Large intestine (tissue), 3 donors: ENCODE results near the gene KCNQ1. TPM values are rescaled to one million over a fixed set of nuclear protein-coding genes. Genes with fewer than 3 reads are reported as not detected.
A peak's percentile ranks its signal among the peaks of the same experiment; 100 is the strongest.

Experiments used
- DNase-seq, 2 donors: peaks; one replicate each; pipeline versions ENCODE4 v3.0.0 to v3.0.0-alpha.2; 2013
- H3K27ac ChIP-seq: one replicate; pipeline ENCODE4 v1.5.1; 2013; ENCODE audit warnings: low read length
- H3K27me3 ChIP-seq: 2 replicates; pipeline ENCODE4 v1.6.1; 2013; ENCODE audit warnings: low read length; ENCODE audit not compliant: control insufficient read depth, insufficient read depth
- H3K36me3 ChIP-seq: 2 replicates; pipeline ENCODE4 v1.6.1; 2013; ENCODE audit warnings: low read length; ENCODE audit not compliant: control insufficient read depth, insufficient read depth
- H3K4me1 ChIP-seq: one replicate; pipeline ENCODE4 v1.6.1; 2013; ENCODE audit warnings: low read length; ENCODE audit not compliant: control insufficient read depth, insufficient read depth
- H3K4me3 ChIP-seq: one replicate; pipeline ENCODE4 v1.5.1; 2013; ENCODE audit warnings: low read length
- H3K9me3 ChIP-seq: one replicate; pipeline ENCODE4 v1.6.1; 2013; ENCODE audit warnings: mild to moderate bottlenecking, low read depth, low read length, moderate library complexity; ENCODE audit not compliant: control insufficient read depth
- WGBS: methylation state at CpG from one replicate; pipeline ENCODE4 v1.1.5; 2013; ENCODE audit warnings: low lambda C conversion rate; ENCODE audit not compliant: insufficient coverage; 5-methylcytosine and 5-hydroxymethylcytosine counted together
- polyA plus RNA-seq: library from polyadenylated mRNA; unstranded; fragments of 120-200 nt; gene quantifications from one replicate; pipeline ENCODE4 v1.2.1, GENCODE V29; 2013

The KCNQ1 gene
- polyA plus RNA-seq, 1 donor, result 19.5 TPM

GRCh38 chr11:2699531-2700414 is 255.0 kb downstream of the KCNQ1 start, which contains the start of gene KCNQ1OT1:
Gene KCNQ1OT1, minus strand, starts transcription at chr11:2699994.
- peaks cover 3% of the 10 kb centered on the region for H3K36me3 ChIP-seq
- H3K27me3 ChIP-seq, result no peaks in the 10 kb centered on the region
- H3K9me3 ChIP-seq, result peaks cover 14% of the 10 kb centered on the region
- peak within 1 kb of the TSS; percentile 89 for H3K27ac ChIP-seq
- WGBS, result no CpG with 5 or more reads among the region's 98 CpGs
- H3K4me3 ChIP-seq, result peak within 1 kb of the TSS; percentile 87
- H3K4me1 ChIP-seq, result peaks cover 36% of the 10 kb centered on the region
- peak; percentile 94 to 97 for DNase-seq

GRCh38 chr11:2700415-2701211 is 255.8 kb downstream of the KCNQ1 start:
- Histone ChIP-seq H3K4me1 (peaks cover 32% of the 10 kb centered on the region), H3K36me3 (peaks cover 3% of the 10 kb centered on the region), H3K9me3 (peaks cover 14% of the 10 kb centered on the region), H3K27ac (peak overlapping the region; percentile 89), H3K27me3 (no peaks in the 10 kb centered on the region), H3K4me3 (peak overlapping the region; percentile 63)
- peak; percentile 56 to 69 for DNase-seq
- no CpG with 5 or more reads among the region's 52 CpGs for WGBS

- peaks cover 31% of the 10 kb centered on the region for H3K4me1 ChIP-seq
- no CpG with 5 or more reads among the region's 7 CpGs for WGBS
These were observed 256.4 kb downstream of the KCNQ1 start for GRCh38 chr11:2701230-2701629.

GRCh38 chr11:2701898-2702434 is 257.2 kb downstream of the KCNQ1 start:
- Histone ChIP-seq H3K27ac (peak overlapping the region; percentile 89), H3K36me3 (no peaks in the 10 kb centered on the region), H3K4me1 (peaks cover 31% of the 10 kb centered on the region), H3K9me3 (peaks cover 20% of the 10 kb centered on the region), H3K4me3 (no peak overlapping the region), H3K27me3 (no peaks in the 10 kb centered on the region)
- DNase-seq, result no peak
- WGBS, result 100% methylated on average over 2 of the region's 5 CpGs

More at GRCh38 chr11:2701230-2701629, 256.4 kb downstream of the KCNQ1 start:
- peaks cover 18% of the 10 kb centered on the region for H3K9me3 ChIP-seq
- DNase-seq, result peak; percentile 50 to 84
- peaks cover 2% of the 10 kb centered on the region for H3K36me3 ChIP-seq
- no peak overlapping the region for H3K4me3 ChIP-seq
- no peaks in the 10 kb centered on the region for H3K27me3 ChIP-seq
- peak overlapping the region; percentile 89 for H3K27ac ChIP-seq

GRCh38 chr11:2702771-2703362 is 258.1 kb downstream of the KCNQ1 start:
- DNase-seq, result no peak
- H3K27me3 ChIP-seq, result no peaks in the 10 kb centered on the region
- peaks cover 31% of the 10 kb centered on the region for H3K4me1 ChIP-seq
- WGBS, result no CpG with 5 or more reads among the region's 17 CpGs
- no peaks in the 10 kb centered on the region for H3K36me3 ChIP-seq
- H3K9me3 ChIP-seq, result peaks cover 20% of the 10 kb centered on the region
- H3K4me3 ChIP-seq, result no peak overlapping the region
- H3K27ac ChIP-seq, result no peak overlapping the region

GRCh38 chr11:2703363-2704141 is 258.7 kb downstream of the KCNQ1 start:
- Histone ChIP-seq H3K4me3 (no peak overlapping the region), H3K27me3 (no peaks in the 10 kb centered on the region), H3K36me3 (no peaks in the 10 kb centered on the region), H3K27ac (no peak overlapping the region), H3K4me1 (peaks cover 35% of the 10 kb centered on the region), H3K9me3 (peaks cover 20% of the 10 kb centered on the region)
- no CpG with 5 or more reads among the region's 16 CpGs for WGBS
- peak; percentile 56 to 78 for DNase-seq

GRCh38 chr11:2704356-2704755 is 259.5 kb downstream of the KCNQ1 start:
- DNase-seq, result no peak
- Histone ChIP-seq H3K36me3 (no peaks in the 10 kb centered on the region), H3K27ac (no peak overlapping the region), H3K4me1 (peaks cover 36% of the 10 kb centered on the region), H3K27me3 (no peaks in the 10 kb centered on the region), H3K9me3 (peaks cover 15% of the 10 kb centered on the region), H3K4me3 (no peak overlapping the region)
- no CpG with 5 or more reads among the region's 6 CpGs for WGBS

- no peaks in the 10 kb centered on the region for H3K27me3 ChIP-seq
- H3K36me3 ChIP-seq, result no peaks in the 10 kb centered on the region
- WGBS, result no CpG with 5 or more reads among the region's 14 CpGs
- H3K9me3 ChIP-seq, result peaks cover 8% of the 10 kb centered on the region
- no peak for DNase-seq
- peaks cover 36% of the 10 kb centered on the region for H3K4me1 ChIP-seq
- no peak overlapping the region for H3K27ac ChIP-seq
- H3K4me3 ChIP-seq, result no peak overlapping the region
These were observed 260.2 kb downstream of the KCNQ1 start for GRCh38 chr11:2704896-2705606.

GRCh38 chr11:2706321-2706720 is 261.5 kb downstream of the KCNQ1 start:
- H3K27me3 ChIP-seq, result no peaks in the 10 kb centered on the region
- H3K27ac ChIP-seq, result no peak overlapping the region
- no peaks in the 10 kb centered on the region for H3K36me3 ChIP-seq
- H3K9me3 ChIP-seq, result peaks cover 6% of the 10 kb centered on the region
- H3K4me1 ChIP-seq, result peaks cover 29% of the 10 kb centered on the region
- no peak overlapping the region for H3K4me3 ChIP-seq
- DNase-seq, result no peak
- no CpG with 5 or more reads among the region's 1 CpG for WGBS
